Endothelial cell (in vitro differentiated cells): ENCODE data around the gene EYA2. TPM values are rescaled to one million over a fixed set of nuclear protein-coding genes. Genes with fewer than 3 reads are reported as not detected.

ENCODE experiments used
- DNase-seq: peaks from one replicate; pipeline ENCODE4 v3.0.0; 2021; ENCODE audit warnings: low spot score
- H3K27ac Mint-ChIP-seq: one replicate; pipeline ENCODE4 v1.8.0; 2021; ENCODE audit warnings: mixed read lengths, inconsistent platforms; ENCODE audit not compliant: unreplicated experiment
- H3K27me3 Mint-ChIP-seq: one replicate; pipeline ENCODE4 v1.8.0; 2021; ENCODE audit warnings: mild to moderate bottlenecking, moderate library complexity, mixed read lengths, inconsistent platforms; ENCODE audit not compliant: unreplicated experiment
- H3K36me3 Mint-ChIP-seq: one replicate; pipeline ENCODE4 v1.8.0; 2021; ENCODE audit warnings: mild to moderate bottlenecking, low read depth, mixed read lengths, inconsistent platforms; ENCODE audit not compliant: unreplicated experiment
- H3K4me1 Mint-ChIP-seq: one replicate; pipeline ENCODE4 v1.8.0; 2021; ENCODE audit warnings: mild to moderate bottlenecking, mixed read lengths, inconsistent platforms; ENCODE audit not compliant: unreplicated experiment
- H3K4me3 Mint-ChIP-seq: one replicate; pipeline ENCODE4 v1.8.0; 2021; ENCODE audit warnings: mild to moderate bottlenecking, mixed read lengths, inconsistent platforms; ENCODE audit not compliant: unreplicated experiment
- H3K9me3 Mint-ChIP-seq: one replicate; pipeline ENCODE4 v1.8.0; 2021; ENCODE audit warnings: mixed read lengths, inconsistent platforms; ENCODE audit not compliant: unreplicated experiment
- total RNA-seq: library from RNA; stranded (reverse); fragmentation: NEBNext Ultra II Directional; extraction: Animal tissue kit (Norgen Biotek cat#: 25700); gene quantifications from one replicate; pipeline ENCODE4 v1.2.1, GENCODE V29; 2021; ENCODE audit not compliant: unreplicated experiment
- TF ChIP-seq, protein P1 (sequence below): fragments of 200-600 bp; sonication (generic); IDR thresholded peaks from one replicate; pipeline ENCODE4 v1.5.0; 2021; ENCODE audit warnings: antibody characterized with exemption; ENCODE audit not compliant: unreplicated experiment

The EYA2 gene
- total RNA-seq, 1 donor from 2014 or later = not detected

DNA sequence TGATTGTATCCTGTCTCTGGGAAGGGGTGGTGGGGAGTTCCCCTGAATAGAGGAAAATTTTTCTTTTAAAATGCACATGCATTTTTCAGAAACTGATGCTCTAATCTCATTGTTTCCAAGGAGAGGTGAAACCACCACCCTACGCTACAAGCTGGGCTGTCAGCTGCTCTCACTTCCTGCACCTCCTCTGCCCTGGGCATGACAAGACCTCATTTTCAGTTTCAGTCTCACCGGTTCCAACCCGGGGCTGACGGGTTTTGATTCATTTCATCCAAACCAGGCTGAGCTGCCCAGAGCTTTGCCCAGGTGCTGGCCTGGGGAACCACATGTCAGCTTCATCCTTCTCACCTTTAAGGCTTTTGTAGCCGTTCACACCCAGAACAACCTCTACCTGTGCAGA, 99.7 kb downstream of the EYA2 start:
- Mint-ChIP-seq H3K27ac (no peak overlapping the region), H3K9me3 (no peaks in the 10 kb centered on the region), H3K27me3 (no peaks in the 10 kb centered on the region), H3K36me3 (no peaks in the 10 kb centered on the region), H3K4me1 (peaks cover 10% of the 10 kb centered on the region), H3K4me3 (no peak overlapping the region)
- TF ChIP-seq, protein P1, sequence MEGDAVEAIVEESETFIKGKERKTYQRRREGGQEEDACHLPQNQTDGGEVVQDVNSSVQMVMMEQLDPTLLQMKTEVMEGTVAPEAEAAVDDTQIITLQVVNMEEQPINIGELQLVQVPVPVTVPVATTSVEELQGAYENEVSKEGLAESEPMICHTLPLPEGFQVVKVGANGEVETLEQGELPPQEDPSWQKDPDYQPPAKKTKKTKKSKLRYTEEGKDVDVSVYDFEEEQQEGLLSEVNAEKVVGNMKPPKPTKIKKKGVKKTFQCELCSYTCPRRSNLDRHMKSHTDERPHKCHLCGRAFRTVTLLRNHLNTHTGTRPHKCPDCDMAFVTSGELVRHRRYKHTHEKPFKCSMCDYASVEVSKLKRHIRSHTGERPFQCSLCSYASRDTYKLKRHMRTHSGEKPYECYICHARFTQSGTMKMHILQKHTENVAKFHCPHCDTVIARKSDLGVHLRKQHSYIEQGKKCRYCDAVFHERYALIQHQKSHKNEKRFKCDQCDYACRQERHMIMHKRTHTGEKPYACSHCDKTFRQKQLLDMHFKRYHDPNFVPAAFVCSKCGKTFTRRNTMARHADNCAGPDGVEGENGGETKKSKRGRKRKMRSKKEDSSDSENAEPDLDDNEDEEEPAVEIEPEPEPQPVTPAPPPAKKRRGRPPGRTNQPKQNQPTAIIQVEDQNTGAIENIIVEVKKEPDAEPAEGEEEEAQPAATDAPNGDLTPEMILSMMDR = no peak
- DNase-seq = no peak

DNA sequence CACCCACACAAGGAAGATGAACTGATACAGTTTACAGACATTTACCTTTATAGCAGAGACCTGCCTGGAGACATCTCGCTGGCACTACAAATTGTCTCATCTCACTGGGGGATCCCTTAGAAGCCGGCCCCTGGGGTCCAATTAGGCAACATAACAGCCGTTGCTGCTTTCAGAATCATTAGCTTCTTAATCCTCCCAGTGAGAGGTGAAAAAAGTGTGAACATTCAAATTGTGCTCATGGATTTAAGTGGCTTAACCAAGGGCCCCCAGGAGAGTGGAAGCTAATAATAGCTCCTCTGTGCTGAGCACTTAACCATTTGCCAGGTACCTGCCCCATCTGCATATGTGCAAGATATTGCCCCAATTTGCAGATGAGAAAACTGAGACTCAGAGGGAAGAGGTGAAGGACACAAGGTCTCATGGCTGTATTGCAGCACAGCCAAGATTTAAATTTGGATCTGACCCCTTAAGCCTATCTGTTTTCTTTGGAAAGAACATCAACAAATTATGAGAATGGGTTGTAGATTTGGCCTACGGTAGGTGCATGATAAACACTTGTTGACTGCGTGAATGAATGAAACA, 101.0 kb downstream of the EYA2 start:
- Mint-ChIP-seq H3K27me3 (no peaks in the 10 kb centered on the region), H3K9me3 (no peaks in the 10 kb centered on the region), H3K4me1 (peaks cover 10% of the 10 kb centered on the region), H3K27ac (no peak overlapping the region), H3K36me3 (no peaks in the 10 kb centered on the region), H3K4me3 (no peak overlapping the region)
- TF ChIP-seq, protein P1 = no peak
- no peak for DNase-seq

DNA sequence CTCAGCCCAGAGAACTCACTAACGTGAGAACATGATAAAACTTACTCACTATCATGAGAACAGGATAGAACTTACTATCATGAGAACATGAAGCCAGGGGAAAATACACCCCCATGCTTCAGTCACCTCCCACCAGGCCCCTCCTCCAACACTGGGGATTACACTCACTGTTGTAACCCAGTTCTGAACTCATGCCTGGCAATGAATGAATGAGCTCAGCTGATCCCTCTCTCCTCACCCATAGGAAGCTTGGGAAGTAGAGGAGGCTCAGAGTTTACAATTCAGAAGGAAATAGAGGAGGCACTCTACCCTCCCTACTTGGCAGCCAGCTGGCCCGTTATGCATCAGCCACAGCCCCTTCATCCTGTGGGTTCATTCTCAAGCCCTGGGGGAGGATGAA, 102.5 kb downstream of the EYA2 start:
- Mint-ChIP-seq H3K9me3 (no peaks in the 10 kb centered on the region), H3K4me3 (no peak overlapping the region), H3K27ac (no peak overlapping the region), H3K4me1 (peaks cover 10% of the 10 kb centered on the region), H3K27me3 (peaks cover 3% of the 10 kb centered on the region), H3K36me3 (no peaks in the 10 kb centered on the region)
- TF ChIP-seq, protein P1 = no peak
- no peak for DNase-seq

DNA sequence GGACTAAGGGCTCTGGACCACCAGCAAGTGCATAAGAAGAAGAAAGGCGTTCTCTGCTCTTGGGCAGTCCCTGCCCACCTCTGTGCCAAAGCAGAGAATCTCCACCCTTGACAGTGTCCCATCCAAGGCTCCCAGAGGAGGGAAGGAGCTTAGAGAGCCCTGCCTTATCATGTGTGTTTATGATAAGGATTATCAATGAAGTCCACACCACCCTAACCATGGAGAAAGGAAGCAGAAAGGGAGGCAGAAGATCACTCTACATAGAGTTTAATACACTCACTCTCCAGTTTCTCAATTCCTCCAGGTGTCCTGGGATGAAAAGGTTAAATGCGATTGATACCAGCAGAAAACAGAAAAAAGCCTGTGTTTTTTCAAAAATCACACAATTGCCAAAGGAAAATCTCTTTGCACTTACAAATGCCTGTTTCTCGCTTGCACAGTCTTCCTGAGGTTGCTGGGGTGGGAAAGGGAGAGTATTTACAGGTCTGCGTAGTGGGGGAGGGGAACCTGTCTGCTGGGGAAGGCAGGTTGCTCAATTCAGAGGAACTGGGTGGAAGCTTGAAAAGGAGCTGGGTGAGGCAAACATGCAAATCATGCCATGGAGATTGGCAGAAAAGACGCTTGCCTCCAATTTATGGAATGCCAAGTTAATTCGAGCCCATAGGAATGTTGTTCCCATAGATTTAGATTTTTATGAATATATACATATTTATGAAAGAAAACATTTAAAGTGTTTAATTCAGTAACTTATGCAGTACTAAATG, 104.0 kb downstream of the EYA2 start:
- TF ChIP-seq, protein P1 = no peak
- Mint-ChIP-seq H3K4me3 (no peak overlapping the region), H3K9me3 (no peaks in the 10 kb centered on the region), H3K27me3 (peaks cover 3% of the 10 kb centered on the region), H3K36me3 (no peaks in the 10 kb centered on the region), H3K27ac (no peak overlapping the region), H3K4me1 (peaks cover 10% of the 10 kb centered on the region)
- no peak for DNase-seq

DNA sequence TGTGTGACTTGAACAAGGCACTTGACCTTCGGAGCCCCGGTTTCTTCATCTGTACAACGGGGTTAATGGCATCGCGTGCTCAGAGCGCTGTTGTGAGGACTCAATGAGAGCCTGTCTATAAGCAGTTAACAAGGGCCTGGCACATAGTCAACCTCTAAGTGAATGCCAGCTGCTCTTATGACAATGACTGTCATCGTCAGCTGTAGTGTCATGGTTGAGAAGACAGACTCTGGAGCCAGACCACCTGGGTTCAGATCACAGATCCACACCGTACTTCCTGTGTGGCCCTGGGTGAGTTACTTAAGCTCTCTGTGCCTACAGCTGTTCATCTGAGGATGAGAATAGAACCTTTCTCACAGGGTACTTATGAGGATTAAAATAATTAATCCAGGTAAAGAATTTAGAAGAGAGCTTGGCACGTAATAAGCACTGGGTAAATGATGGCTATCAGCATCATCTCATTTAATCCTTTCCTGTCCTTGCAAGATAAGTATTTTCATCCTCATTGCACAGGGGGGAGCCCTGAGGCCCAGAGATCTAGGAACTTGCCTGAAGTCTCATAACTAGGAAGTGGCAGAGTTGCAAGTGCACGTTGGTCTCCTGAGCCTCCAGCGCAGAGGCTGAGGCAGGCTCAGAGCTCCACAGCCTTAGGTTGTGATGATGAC, 105.3 kb downstream of the EYA2 start:
- H3K36me3 Mint-ChIP-seq = no peaks in the 10 kb centered on the region
- H3K4me1 Mint-ChIP-seq = peaks cover 10% of the 10 kb centered on the region
- H3K27me3 Mint-ChIP-seq = peaks cover 3% of the 10 kb centered on the region
- H3K9me3 Mint-ChIP-seq = no peaks in the 10 kb centered on the region
- H3K4me3 Mint-ChIP-seq = no peak overlapping the region
- TF ChIP-seq, protein P1 = no peak
- DNase-seq = no peak
- no peak overlapping the region for H3K27ac Mint-ChIP-seq
